C4-2B (cell line): ENCODE results near the gene CHCHD2.
"Not testable (repeated sequence)": the region's sequence is repeated elsewhere in the genome, so short reads cannot be mapped to it uniquely, and the experiment has no call there.

Experiments
- H3K27ac ChIP-seq: fragments of 450-650 bp; 2 replicates; pipeline ENCODE4 v1.5.1; 2017
- ZFX ChIP-seq: fragments of 450-650 bp; IDR thresholded peaks from 2 replicates; pipeline ENCODE4 v1.6.1; 2017
- TF ChIP-seq, protein P1 (sequence below): fragments of 450-650 bp; conservative IDR thresholded peaks from 2 replicates; pipeline ENCODE4 v1.5.1; 2017; ENCODE audit warnings: mild to moderate bottlenecking

The CHCHD2 gene

DNA sequence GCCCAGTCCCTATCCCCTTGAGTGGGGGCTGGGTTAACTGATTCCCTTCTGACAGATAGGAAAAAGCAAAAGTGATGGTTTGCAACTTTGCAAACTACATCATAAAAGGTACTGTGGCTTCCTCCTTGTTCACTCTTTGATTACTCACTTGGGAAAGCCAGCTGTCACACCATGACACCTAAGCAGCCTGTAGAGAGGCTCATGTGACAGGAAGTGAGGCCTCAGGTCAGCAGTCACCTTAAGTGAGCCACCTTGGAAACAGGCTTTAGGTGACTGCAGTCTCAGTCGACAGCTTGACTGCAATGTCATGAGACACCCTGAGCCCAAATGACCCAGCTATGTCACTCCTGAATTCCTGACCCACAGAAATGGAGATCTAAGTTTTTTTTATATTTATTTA, 4.3 kb upstream of the CHCHD2 start:
- no peak overlapping the region for H3K27ac ChIP-seq
- TF ChIP-seq, protein P1, sequence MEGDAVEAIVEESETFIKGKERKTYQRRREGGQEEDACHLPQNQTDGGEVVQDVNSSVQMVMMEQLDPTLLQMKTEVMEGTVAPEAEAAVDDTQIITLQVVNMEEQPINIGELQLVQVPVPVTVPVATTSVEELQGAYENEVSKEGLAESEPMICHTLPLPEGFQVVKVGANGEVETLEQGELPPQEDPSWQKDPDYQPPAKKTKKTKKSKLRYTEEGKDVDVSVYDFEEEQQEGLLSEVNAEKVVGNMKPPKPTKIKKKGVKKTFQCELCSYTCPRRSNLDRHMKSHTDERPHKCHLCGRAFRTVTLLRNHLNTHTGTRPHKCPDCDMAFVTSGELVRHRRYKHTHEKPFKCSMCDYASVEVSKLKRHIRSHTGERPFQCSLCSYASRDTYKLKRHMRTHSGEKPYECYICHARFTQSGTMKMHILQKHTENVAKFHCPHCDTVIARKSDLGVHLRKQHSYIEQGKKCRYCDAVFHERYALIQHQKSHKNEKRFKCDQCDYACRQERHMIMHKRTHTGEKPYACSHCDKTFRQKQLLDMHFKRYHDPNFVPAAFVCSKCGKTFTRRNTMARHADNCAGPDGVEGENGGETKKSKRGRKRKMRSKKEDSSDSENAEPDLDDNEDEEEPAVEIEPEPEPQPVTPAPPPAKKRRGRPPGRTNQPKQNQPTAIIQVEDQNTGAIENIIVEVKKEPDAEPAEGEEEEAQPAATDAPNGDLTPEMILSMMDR, result no peak
- no peak for TF ChIP-seq ZFX

DNA sequence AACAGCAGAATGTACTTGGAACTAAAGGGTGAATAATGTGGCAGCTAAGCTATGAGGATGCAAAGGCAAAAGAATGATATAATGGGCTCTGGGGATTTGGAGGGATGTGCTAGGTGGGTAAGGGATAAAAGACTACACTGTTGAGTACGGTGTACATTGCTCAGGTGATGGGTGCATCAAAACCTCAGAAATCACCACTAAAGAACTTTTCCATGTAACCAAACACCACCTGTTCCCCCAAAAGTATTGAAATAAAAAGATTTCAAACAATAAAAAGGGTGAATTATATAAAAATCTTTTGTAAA, 1.6 kb upstream of the CHCHD2 start:
- H3K27ac ChIP-seq, result no peak overlapping the region
- TF ChIP-seq, protein P1, result no peak
- TF ChIP-seq ZFX, result no peak

DNA sequence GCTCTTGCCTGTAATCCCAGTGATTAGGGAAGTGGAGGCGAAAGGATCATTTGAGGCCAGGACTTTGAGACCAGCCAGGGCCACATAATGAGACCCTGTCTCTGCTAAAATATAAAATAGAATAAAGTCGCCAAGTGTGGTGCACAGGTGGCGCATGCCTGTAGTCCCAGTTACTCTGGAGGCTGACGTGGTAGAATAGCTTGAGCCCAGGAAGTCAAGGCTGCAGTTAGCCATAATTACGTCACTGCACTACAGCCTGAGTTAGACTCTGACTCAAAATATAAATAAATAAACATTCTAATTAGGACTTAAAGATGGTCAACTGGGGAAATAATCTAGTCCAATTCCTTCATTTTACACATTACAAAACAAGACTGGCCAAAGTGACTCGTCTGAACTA, 768 bp downstream of the CHCHD2 start:
- TF ChIP-seq ZFX, result no peak
- TF ChIP-seq, protein P1, result no peak
- peak overlapping the region; percentile 89 for H3K27ac ChIP-seq

DNA sequence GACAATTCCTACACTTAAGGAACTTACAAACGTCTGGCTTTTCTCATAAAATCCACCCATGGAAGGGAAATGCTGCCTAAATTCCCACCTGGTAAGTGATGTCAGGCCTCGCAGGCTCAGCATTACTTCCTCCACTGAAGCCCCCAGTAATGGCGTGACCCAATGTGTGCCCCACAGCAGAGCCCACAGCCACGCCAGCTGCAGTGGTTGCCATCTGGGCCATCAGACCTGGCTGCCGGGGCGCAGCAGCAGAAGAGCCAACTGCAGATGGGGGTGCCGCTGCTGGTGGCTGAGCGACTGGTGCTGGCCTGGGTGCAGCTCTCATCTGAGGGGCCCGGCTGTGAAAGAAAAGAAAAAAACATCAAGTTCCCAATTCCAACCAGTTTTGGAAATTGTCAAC, 2.1 kb downstream of the CHCHD2 start:
- not testable (repeated sequence) for H3K27ac ChIP-seq

DNA sequence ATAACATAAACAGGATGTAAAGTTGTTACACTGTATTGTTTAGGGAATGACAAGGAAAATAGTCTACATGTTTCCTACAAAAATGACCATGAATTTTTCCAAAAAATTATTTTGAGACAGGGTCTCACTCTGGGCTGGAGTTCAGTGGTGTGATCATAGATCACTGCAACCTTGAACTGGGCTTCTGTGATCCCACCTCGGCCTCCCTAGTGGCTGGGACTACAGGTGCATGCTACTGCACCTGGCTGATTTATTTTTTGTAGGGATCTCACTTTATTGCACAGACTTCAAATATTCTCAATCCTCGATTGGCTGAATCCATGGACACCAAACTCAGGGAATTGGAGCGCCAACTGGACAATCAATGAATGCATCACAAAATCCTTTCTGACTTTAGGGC, 6.6 kb downstream of the CHCHD2 start:
- TF ChIP-seq ZFX, result no peak
- TF ChIP-seq, protein P1, result no peak; the same call in 1 of the 2 replicates
- no peak overlapping the region for H3K27ac ChIP-seq

DNA sequence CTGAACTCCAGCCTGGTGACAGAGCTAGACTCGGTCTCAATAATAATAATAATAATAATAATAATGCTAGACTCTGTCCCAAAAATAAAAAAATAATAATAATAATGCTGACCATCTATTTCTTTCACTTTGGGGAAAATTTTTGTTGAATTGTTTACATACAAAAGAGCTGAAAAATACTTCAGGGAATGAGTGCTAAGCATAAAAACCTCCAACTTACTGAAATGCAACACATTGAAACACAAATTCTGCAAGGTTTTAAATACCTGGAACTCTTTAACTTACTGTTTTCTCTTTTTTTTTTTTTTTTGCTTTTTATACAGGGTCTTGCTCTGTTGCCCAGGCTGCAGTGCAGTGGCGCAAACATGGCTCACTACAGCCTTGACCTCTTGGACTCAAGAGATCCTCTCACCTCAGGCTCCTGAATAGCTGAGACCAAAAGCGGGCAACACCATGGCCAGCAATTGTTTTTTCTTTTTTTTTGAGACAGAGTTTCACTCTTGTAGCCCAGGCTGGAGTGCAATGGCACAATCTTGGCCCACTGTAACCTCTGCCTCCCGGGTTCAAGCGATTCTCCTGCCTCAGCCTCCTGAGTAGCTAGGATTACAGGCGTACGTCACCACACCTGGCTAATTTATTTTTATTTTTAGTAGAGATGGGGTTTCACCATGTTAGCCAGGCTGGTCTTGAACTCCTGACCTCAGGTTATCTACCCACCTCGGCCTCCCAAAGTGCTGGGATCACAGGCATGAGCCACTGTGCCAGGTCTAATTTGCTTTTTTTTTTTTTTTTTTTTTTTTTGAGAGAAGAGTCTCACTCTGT, 7.9 kb downstream of the CHCHD2 start:
- not testable (repeated sequence) for H3K27ac ChIP-seq

DNA sequence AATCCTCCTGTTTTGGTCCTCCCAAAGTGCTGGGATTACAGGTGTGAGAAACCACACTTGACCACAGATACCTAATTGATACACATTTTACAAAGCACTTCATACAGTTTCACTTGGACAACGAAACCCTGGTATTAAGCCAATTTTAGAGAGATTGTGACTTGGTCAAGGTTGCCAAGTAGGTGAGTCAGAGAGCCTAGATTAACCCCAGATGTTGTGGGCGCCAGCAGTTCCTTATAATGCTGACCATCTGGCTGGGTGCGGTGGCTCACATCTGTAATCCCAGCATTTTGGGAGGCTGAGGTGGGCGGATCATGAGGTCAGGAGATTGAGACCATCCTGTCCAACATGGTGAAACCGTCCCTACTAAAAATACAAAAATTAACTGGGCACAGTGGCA, 8.6 kb downstream of the CHCHD2 start:
- TF ChIP-seq, protein P1, result no peak
- no peak for TF ChIP-seq ZFX
- no peak overlapping the region for H3K27ac ChIP-seq

DNA sequence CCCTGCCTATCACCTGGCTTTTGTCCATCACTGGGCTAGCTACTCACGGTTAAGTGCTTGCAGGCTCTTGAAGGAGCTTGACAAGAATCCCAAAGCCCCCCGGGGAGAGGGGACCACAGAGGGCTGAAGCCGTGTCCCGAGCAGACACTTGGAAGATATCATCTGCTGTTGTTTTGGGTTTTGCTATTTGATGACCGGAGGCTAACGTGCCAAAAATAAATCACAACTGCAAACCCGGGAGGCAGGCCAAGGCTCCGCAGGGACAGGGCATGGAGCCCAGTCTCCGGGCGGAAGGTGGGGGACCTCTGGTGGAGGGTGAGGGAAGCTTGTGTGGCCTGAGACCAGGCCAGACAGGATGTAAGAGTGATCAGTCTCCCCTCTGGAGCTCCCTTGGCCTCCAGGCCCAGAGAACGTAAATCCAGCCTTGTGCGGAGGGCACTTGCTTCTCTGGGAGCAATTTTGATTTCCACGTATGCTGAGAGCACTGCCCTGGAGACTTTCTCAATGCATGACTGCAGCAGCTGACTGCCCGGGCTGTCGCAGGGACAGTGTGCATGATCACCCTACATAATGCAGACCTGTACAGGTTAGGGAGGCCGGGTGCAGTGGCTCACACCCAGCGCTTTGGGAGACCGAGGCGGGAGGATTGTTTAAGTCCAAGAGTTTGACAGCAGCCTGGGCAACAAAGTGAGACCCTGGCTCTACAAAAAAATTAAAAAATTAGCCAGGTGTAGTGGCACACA, 13.3 kb downstream of the CHCHD2 start, which contains the start of gene PHKG1:
Gene PHKG1 (minus strand): TSS at position 164 of the 743 bp plus-strand sequence. CDS start 4,011 bp downstream, outside the sequence.
- H3K27ac ChIP-seq, result peak within 1 kb of the TSS; percentile 52
- no peak for TF ChIP-seq ZFX
- TF ChIP-seq, protein P1, result peak; percentile 84

DNA sequence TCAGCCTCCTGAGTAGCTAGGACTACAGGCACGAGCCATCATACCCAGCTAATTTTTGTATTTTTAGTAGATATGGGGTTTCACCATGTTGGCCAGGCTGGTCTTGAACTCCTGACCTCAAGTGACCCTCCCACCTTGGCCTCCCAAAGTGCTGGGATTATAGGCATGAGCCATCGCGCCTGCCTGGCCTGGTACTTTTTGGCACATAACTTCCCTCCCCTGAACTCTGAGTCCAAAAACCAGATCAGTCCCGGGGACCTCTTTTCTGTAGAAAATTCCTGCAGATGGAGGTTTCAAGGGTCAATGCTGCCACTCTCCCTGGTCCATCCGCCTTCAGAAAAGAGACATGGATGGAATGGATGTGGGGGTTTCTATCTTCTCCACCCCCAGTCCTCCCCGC, 13.9 kb downstream of the CHCHD2 start:
- H3K27ac ChIP-seq, result peak overlapping the region; percentile 52
